ENCODE data around the gene RNF213.

RNF213 gene

DNA sequence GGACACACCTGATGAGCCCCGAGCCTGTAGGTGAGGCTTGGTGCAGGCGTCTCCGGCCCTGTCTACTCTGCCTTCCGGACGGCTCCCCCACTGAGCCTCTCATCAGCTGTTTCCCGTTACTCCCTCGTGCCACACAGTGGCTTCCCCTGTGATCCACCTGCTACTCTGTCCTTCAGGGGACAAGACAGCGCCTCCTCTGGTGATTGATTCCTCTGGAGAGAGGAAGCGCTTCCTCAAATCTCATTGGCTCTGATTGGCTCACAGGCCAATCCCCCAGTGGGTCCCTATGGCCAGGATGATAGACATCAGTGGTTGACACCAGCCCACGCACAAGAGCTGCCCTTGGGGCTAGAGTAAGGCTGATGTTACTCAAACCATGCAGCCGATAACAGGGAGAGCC is 24.0 kb downstream of the RNF213 start:
- H3K4me1 ChIP-seq: peaks cover 12% of the 10 kb centered on the region
- H3K4me2 ChIP-seq (ENCODE audit: low read length): no peak overlapping the region
- no peak overlapping the region for H2AFZ ChIP-seq
- no peak for TF ChIP-seq CTCF (IDR thresholded peaks at IDR 0.05)
- no peak overlapping the region for H3K4me3 ChIP-seq (ENCODE audit: low read depth, low read length)
- no peak overlapping the region for H3K27ac ChIP-seq
- H3K36me3 ChIP-seq (ENCODE audit: control insufficient read depth, insufficient read depth, low read length): no peaks in the 10 kb centered on the region
- no peak overlapping the region for H3K9ac ChIP-seq
- H3K27me3 ChIP-seq (ENCODE audit: control insufficient read depth, insufficient read depth, low read length): no peaks in the 10 kb centered on the region
- no peaks in the 10 kb centered on the region for H3K9me3 ChIP-seq (ENCODE audit: control insufficient read depth, low read length)
- H3K79me2 ChIP-seq: peaks cover 87% of the 10 kb centered on the region

DNA sequence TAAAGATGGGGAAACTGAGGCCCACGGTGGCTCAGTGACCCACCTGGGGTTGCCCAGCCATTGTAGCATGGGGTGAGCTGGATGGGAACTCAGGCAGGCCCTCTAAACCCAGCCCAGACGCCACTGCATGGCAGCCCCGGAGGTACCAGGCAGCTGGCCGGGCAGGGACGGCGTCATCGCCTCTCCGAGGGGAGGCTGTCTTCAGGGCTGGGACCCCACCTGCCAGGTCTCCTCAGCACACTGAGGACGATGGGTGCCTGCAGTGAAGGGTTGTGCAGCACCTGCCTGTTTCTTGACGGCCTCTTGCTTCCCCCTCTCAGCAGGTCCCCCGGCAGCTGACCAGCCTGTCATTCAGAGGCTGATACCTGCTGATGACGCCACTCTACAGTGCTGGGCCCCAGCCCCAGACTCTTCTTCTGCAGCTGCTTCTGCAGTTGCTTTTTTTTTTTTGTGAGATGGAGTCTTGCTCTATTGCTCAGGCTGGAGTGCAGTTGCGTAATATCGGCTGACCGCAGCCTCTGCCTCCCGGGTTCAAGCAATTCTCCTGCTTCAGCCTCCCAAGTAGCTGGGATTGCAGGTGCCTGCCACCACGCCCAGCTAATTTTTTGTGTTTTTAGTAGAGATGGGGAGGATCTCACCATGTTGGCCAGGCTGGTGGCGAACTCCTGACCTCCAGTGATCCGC is 24.7 kb downstream of the RNF213 start:
- no peaks in the 10 kb centered on the region for H3K9me3 ChIP-seq (ENCODE audit: control insufficient read depth, low read length)
- peaks cover 5% of the 10 kb centered on the region for H3K4me1 ChIP-seq
- H3K27me3 ChIP-seq (ENCODE audit: control insufficient read depth, insufficient read depth, low read length): no peaks in the 10 kb centered on the region
- no peaks in the 10 kb centered on the region for H3K36me3 ChIP-seq (ENCODE audit: control insufficient read depth, insufficient read depth, low read length)
- H3K9ac ChIP-seq: no peak overlapping the region
- H3K4me2 ChIP-seq (ENCODE audit: low read length): no peak overlapping the region
- TF ChIP-seq CTCF (IDR thresholded peaks at IDR 0.05): no peak
- no peak overlapping the region for H3K4me3 ChIP-seq (ENCODE audit: low read depth, low read length)
- peaks cover 85% of the 10 kb centered on the region for H3K79me2 ChIP-seq
- no peak overlapping the region for H3K27ac ChIP-seq
- H2AFZ ChIP-seq: no peak overlapping the region

DNA sequence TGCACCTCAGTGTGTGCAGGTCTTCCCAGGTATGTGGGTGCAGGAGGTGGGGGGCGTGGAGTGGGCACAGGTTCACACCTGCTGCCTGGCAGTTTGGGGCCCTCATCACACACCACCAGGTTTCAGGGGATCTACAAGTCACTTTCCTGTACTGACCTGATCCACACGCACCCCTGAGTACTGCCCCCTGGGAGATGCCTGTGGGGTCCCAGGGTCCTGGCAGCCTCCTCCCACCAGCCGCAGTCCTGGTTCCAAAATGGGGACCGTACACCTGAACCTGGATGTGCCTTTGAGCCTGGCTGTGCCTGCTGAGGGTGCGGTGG is 25.9 kb downstream of the RNF213 start:
- H3K4me1 ChIP-seq: peaks cover 5% of the 10 kb centered on the region
- H3K9ac ChIP-seq: no peak overlapping the region
- TF ChIP-seq CTCF (IDR thresholded peaks at IDR 0.05): no peak
- no peak overlapping the region for H3K4me3 ChIP-seq (ENCODE audit: low read depth, low read length)
- no peaks in the 10 kb centered on the region for H3K27me3 ChIP-seq (ENCODE audit: control insufficient read depth, insufficient read depth, low read length)
- H3K4me2 ChIP-seq (ENCODE audit: low read length): no peak overlapping the region
- no peak overlapping the region for H2AFZ ChIP-seq
- no peaks in the 10 kb centered on the region for H3K36me3 ChIP-seq (ENCODE audit: control insufficient read depth, insufficient read depth, low read length)
- no peaks in the 10 kb centered on the region for H3K9me3 ChIP-seq (ENCODE audit: control insufficient read depth, low read length)
- H3K27ac ChIP-seq: no peak overlapping the region
- H3K79me2 ChIP-seq: peaks cover 79% of the 10 kb centered on the region

DNA sequence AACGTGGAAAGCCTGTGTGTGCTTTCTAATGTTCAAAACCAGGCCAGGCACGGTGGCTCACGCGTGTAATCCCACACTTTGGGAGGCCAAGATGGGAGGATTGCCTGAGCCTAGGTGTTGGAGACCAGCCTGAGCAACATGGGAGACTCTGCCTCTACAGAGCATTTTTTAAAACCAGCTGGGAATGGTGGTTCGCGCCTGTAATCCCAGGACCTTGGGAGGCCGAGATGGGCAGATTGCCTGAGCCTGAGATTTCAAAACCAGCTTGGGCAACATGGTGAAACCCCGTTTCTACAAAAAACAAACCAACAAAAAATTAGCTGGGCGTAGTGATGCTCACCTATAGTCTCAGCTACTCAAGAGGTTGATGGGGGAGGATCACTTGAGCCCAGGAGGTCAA is 26.4 kb downstream of the RNF213 start:
- H3K27me3 ChIP-seq (ENCODE audit: control insufficient read depth, insufficient read depth, low read length): no peaks in the 10 kb centered on the region
- no peaks in the 10 kb centered on the region for H3K36me3 ChIP-seq (ENCODE audit: control insufficient read depth, insufficient read depth, low read length)
- H3K27ac ChIP-seq: no peak overlapping the region
- peaks cover 77% of the 10 kb centered on the region for H3K79me2 ChIP-seq
- H3K4me1 ChIP-seq: peaks cover 5% of the 10 kb centered on the region
- H3K9ac ChIP-seq: no peak overlapping the region
- H2AFZ ChIP-seq: no peak overlapping the region
- TF ChIP-seq CTCF (IDR thresholded peaks at IDR 0.05): no peak
- H3K4me3 ChIP-seq (ENCODE audit: low read depth, low read length): no peak overlapping the region
- H3K9me3 ChIP-seq (ENCODE audit: control insufficient read depth, low read length): no peaks in the 10 kb centered on the region
- no peak overlapping the region for H3K4me2 ChIP-seq (ENCODE audit: low read length)
